Natural killer cell (primary cell): ENCODE results near the gene HSD11B1. TPM values are rescaled to one million over a fixed set of nuclear protein-coding genes. Genes with fewer than 3 reads are reported as not detected.

Source experiments
- ATAC-seq, 3 donors: fragments of 150-1000 bp in 2 of 3; fragments of 200-7000 bp in 1 of 3; cut with Tn5 transposase; 1 replicate in 1 of 3; 2 replicates in 2 of 3; pipeline ENCODE4 v1.10.0; 2021; ENCODE audit warnings: mild to moderate bottlenecking in 2 of 3, moderate library complexity in 2 of 3
- DNase-seq, 2 donors: peaks; one replicate each; pipeline versions ENCODE4 v3.0.0 to v3.0.0-alpha.2; 2013 to 2021; ENCODE audit warnings: mixed read lengths in 1 of 2
- H3K27ac ChIP-seq: one replicate; pipeline ENCODE4 v1.5.1; 2013; ENCODE audit warnings: mild to moderate bottlenecking, low read length
- H3K27me3 ChIP-seq: one replicate; pipeline ENCODE4 v1.6.1; 2013; ENCODE audit warnings: low read length; ENCODE audit not compliant: control insufficient read depth, insufficient read depth
- H3K36me3 ChIP-seq: one replicate; pipeline ENCODE4 v1.6.1; 2013; ENCODE audit warnings: low read length; ENCODE audit not compliant: control insufficient read depth, insufficient read depth
- H3K4me1 ChIP-seq: one replicate; pipeline ENCODE4 v1.6.1; 2013; ENCODE audit warnings: low read length; ENCODE audit not compliant: control insufficient read depth, insufficient read depth
- H3K4me3 ChIP-seq: one replicate; pipeline ENCODE4 v1.5.1; 2013; ENCODE audit warnings: low read length
- H3K9me3 ChIP-seq: one replicate; pipeline ENCODE4 v1.6.1; 2013; ENCODE audit warnings: low read length; ENCODE audit not compliant: control insufficient read depth, insufficient read depth
- H3K27ac Mint-ChIP-seq, 2 donors: one replicate each; pipeline ENCODE4 v1.8.0; 2022; ENCODE audit warnings: mild to moderate bottlenecking in 2 of 2, mixed read lengths in 2 of 2, moderate library complexity in 1 of 2
- H3K27me3 Mint-ChIP-seq, 2 donors: one replicate each; pipeline ENCODE4 v1.8.0; 2022; ENCODE audit warnings: low read depth in 2 of 2, mixed read lengths in 2 of 2
- H3K36me3 Mint-ChIP-seq: one replicate; pipeline ENCODE4 v1.8.0; 2022; ENCODE audit warnings: mixed read lengths
- H3K4me1 Mint-ChIP-seq, 2 donors: one replicate each; pipeline ENCODE4 v1.8.0; 2022; ENCODE audit warnings: mixed read lengths in 2 of 2
- H3K4me3 Mint-ChIP-seq: one replicate; pipeline ENCODE4 v1.8.0; 2022; ENCODE audit warnings: mild to moderate bottlenecking, moderate library complexity, mixed read lengths
- H3K9me3 Mint-ChIP-seq, 2 donors: one replicate each; pipeline ENCODE4 v1.8.0; 2022; ENCODE audit warnings: mixed read lengths in 2 of 2
- WGBS: methylation state at CpG from one replicate; pipeline ENCODE4 v1.1.7; 2013; ENCODE audit warnings: missing lambda C conversion rate; ENCODE audit not compliant: insufficient coverage; 5-methylcytosine and 5-hydroxymethylcytosine counted together
- intact Hi-C: fragments of 100-400 bp; cut with micrococcal nuclease; formaldehyde crosslinking; loops from one replicate; pipeline ENCODE4 v1.14.2; 2022
- total RNA-seq, 4 donors: library from RNA; stranded (reverse); fragments of 120-200 nt in 1 of 4; gene quantifications; one replicate each; pipeline versions ENCODE4 v1.2.3 to v1.2.4, GENCODE V29; 2013 to 2022
- TF ChIP-seq, protein P1 (sequence below): fragments of 200-600 bp; IDR thresholded peaks from one replicate; pipeline ENCODE4 v1.8.0; 2022; ENCODE audit warnings: antibody characterized with exemption

Gene HSD11B1
- total RNA-seq, 3 donors from 2014 or later (not counting 1 experiment from before 2014, with no cell fraction given) = not detected

DNA sequence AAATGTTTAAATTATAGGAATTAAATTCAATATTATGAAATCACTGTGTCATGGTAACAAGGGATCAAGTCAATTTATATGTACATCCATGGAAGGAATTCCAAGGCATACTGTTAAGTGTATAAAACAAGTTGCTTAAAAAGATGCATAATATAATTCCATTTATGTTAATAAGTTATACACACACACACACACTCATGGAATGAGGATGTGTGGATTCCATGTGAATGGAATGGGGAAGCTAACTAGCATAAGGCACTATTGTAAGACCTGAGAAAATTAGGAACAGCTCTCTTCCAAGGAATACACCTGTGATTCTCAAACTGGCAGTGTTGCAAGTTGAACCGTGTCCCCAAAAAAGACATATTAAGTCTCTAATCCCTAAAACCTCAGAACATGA is 33.6 kb downstream of the HSD11B1 start:
- ATAC-seq (no peak), DNase-seq (no peak)
- intact Hi-C loops = no loop called here
- H3K27me3 Mint-ChIP-seq = peaks cover 0 to 2% of the 10 kb centered on the region in 2 donors
- H3K27me3 ChIP-seq = no peaks in the 10 kb centered on the region
- H3K9me3 Mint-ChIP-seq = no peaks in the 10 kb centered on the region
- 88% methylated on average over 1 of the region's 1 CpG for WGBS
- no peak overlapping the region for H3K4me3 Mint-ChIP-seq
- no peaks in the 10 kb centered on the region for H3K9me3 ChIP-seq
- no peaks in the 10 kb centered on the region for H3K4me1 ChIP-seq
- no peaks in the 10 kb centered on the region for H3K36me3 ChIP-seq
- no peak overlapping the region for H3K4me3 ChIP-seq
- H3K27ac Mint-ChIP-seq = no peak overlapping the region
- no peak overlapping the region for H3K27ac ChIP-seq
- no peaks in the 10 kb centered on the region for H3K36me3 Mint-ChIP-seq
- TF ChIP-seq, protein P1, sequence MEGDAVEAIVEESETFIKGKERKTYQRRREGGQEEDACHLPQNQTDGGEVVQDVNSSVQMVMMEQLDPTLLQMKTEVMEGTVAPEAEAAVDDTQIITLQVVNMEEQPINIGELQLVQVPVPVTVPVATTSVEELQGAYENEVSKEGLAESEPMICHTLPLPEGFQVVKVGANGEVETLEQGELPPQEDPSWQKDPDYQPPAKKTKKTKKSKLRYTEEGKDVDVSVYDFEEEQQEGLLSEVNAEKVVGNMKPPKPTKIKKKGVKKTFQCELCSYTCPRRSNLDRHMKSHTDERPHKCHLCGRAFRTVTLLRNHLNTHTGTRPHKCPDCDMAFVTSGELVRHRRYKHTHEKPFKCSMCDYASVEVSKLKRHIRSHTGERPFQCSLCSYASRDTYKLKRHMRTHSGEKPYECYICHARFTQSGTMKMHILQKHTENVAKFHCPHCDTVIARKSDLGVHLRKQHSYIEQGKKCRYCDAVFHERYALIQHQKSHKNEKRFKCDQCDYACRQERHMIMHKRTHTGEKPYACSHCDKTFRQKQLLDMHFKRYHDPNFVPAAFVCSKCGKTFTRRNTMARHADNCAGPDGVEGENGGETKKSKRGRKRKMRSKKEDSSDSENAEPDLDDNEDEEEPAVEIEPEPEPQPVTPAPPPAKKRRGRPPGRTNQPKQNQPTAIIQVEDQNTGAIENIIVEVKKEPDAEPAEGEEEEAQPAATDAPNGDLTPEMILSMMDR = no peak
- H3K4me1 Mint-ChIP-seq = no peaks in the 10 kb centered on the region

DNA sequence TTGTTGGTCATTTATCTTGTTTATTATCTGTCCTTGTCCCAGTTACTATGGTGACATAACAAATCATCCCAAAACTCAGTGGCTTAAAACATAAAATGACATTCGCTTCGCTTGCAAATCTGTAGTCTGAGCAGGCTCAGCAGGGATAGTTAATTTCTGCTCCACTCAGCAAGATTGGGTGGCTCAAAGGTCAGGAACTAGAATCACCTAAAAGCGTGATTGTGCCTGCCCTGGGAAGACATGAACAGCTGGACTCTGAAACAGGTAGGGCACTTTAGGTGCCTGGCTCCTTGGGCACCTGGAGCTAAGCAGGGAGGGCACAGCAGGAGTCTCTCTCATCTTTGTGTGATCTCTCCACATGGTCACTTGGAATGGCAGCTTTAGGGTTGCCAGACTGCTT is 36.5 kb downstream of the HSD11B1 start:
- ATAC-seq (no peak), DNase-seq (no peak)
- no peaks in the 10 kb centered on the region for H3K36me3 Mint-ChIP-seq
- Histone ChIP-seq H3K27me3 (no peaks in the 10 kb centered on the region), H3K27ac (no peak overlapping the region), H3K36me3 (no peaks in the 10 kb centered on the region), H3K4me1 (no peaks in the 10 kb centered on the region), H3K9me3 (no peaks in the 10 kb centered on the region), H3K4me3 (no peak overlapping the region)
- H3K9me3 Mint-ChIP-seq = no peaks in the 10 kb centered on the region
- H3K4me3 Mint-ChIP-seq = no peak overlapping the region
- intact Hi-C loops = no loop called here
- H3K27ac Mint-ChIP-seq = no peak overlapping the region
- 96% methylated on average over 3 of the region's 3 CpGs for WGBS
- H3K27me3 Mint-ChIP-seq = peaks cover 0 to 2% of the 10 kb centered on the region in 2 donors
- TF ChIP-seq, protein P1 = no peak
- H3K4me1 Mint-ChIP-seq = no peaks in the 10 kb centered on the region

DNA sequence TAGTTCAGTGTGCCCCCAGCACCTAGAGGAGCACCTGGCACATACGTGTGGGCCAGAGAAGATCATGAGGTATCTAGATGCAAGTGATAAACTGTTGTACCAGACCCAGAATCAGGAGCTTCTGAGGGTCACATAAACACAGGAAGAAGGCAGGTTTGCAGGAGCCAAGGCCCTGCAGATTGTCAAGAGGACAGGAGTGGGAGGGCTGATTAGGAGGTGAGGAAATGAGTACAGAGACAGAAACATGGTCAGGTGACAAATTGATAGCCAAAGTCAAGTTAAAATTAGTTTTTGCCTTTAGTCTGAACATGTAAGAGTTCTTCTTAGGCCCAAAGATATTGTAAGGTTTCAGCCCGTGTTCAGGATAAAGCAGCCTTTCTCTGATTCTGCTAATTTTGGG is 37.2 kb downstream of the HSD11B1 start:
- TF ChIP-seq, protein P1 = no peak
- Histone ChIP-seq H3K4me3 (no peak overlapping the region), H3K9me3 (no peaks in the 10 kb centered on the region), H3K4me1 (no peaks in the 10 kb centered on the region), H3K27ac (no peak overlapping the region), H3K36me3 (no peaks in the 10 kb centered on the region), H3K27me3 (no peaks in the 10 kb centered on the region)
- no peak overlapping the region for H3K4me3 Mint-ChIP-seq
- WGBS = 64% methylated on average over 1 of the region's 2 CpGs
- DNase-seq = no peak
- peaks cover 0 to 2% of the 10 kb centered on the region in 2 donors for H3K27me3 Mint-ChIP-seq
- peak overlapping the region in 1 of 2 donors; percentile 7 for H3K27ac Mint-ChIP-seq
- H3K9me3 Mint-ChIP-seq = no peaks in the 10 kb centered on the region
- intact Hi-C loops = no loop called here
- no peaks in the 10 kb centered on the region for H3K36me3 Mint-ChIP-seq
- ATAC-seq = no peak
- H3K4me1 Mint-ChIP-seq = no peaks in the 10 kb centered on the region

DNA sequence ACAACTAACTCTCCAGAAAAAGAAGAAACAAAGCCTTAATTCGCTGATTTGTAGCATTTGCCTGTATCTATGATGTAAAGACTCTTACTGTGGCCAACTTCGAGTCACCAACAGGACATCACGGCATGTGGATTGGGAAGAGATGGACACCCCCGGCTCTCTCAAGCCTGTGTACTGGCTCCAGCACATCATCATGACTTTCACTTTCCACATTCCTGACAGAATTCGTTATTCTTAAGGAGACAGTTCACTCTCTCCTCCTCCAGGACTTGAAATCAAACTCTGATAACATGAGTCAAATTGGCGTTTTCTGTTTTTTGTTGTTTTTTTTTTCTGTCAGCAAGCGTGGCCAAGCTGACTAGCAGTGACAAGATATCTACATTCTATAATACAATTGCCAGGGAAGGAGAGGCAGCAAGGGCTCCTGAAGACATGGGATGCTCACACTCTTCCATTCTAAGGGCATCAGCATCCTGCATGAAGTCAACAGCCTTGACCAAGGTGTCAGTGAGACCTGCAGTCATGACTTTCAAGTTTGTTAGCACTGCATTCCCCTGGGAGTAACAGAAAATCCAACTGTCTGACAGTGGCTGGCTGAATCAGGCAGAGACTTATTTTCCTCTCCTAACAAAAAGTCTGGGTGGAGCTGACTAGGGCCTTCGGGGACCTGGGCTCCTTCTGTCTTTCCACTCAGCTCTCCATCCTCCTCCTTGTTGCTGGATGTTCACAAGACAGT is 37.9 kb downstream of the HSD11B1 start:
- no peaks in the 10 kb centered on the region for H3K9me3 Mint-ChIP-seq
- H3K36me3 Mint-ChIP-seq = no peaks in the 10 kb centered on the region
- ATAC-seq (no peak), DNase-seq (no peak)
- H3K36me3 ChIP-seq = no peaks in the 10 kb centered on the region
- peaks cover 4% of the 10 kb centered on the region for H3K4me1 ChIP-seq
- peaks cover 3 to 4% of the 10 kb centered on the region in 2 donors for H3K4me1 Mint-ChIP-seq
- no peak overlapping the region for H3K27ac ChIP-seq
- H3K9me3 ChIP-seq = no peaks in the 10 kb centered on the region
- TF ChIP-seq, protein P1 = no peak
- no peaks in the 10 kb centered on the region for H3K27me3 Mint-ChIP-seq
- intact Hi-C loops = no loop called here
- no peak overlapping the region for H3K4me3 ChIP-seq
- WGBS = 75% methylated on average over 8 of the region's 8 CpGs
- no peak overlapping the region for H3K4me3 Mint-ChIP-seq
- no peak overlapping the region for H3K27ac Mint-ChIP-seq
- H3K27me3 ChIP-seq = no peaks in the 10 kb centered on the region
